Activated CD4-positive, alpha-beta memory T cell treated with anti-CD3 and anti-CD28 coated beads for 36 hours (primary cell): Measurements from ENCODE around the gene CXCL1. TPM values are rescaled to one million over a fixed set of nuclear protein-coding genes. Genes with fewer than 3 reads are reported as not detected.

ENCODE experiments used
- CTCF ChIA-PET: fragments of 350-600 bp; sonication (Branson Sonifier 250); formaldehyde crosslinking; loops from one replicate; lab custom pipeline; 2021; ENCODE audit warnings: antibody characterized with exemption, inconsistent platforms; lab: Charles Lee
- POLR2A ChIA-PET: fragments of 350-600 bp; sonication (Branson Sonifier 250); formaldehyde crosslinking; loops from one replicate; lab custom pipeline; 2021; ENCODE audit warnings: antibody characterized with exemption; lab: Charles Lee
- DNase-seq: peaks from one replicate; pipeline ENCODE4 v3.0.0-alpha.2; 2020
- H3K27ac Mint-ChIP-seq: one replicate; pipeline ENCODE4 v1.8.0; 2021; ENCODE audit warnings: mixed read lengths
- H3K27me3 Mint-ChIP-seq: one replicate; pipeline ENCODE4 v1.8.0; 2021; ENCODE audit warnings: mixed read lengths
- H3K36me3 Mint-ChIP-seq: one replicate; pipeline ENCODE4 v1.8.0; 2021; ENCODE audit warnings: mixed read lengths
- H3K4me1 Mint-ChIP-seq: one replicate; pipeline ENCODE4 v1.8.0; 2021; ENCODE audit warnings: low read depth, mixed read lengths
- H3K4me3 Mint-ChIP-seq: one replicate; pipeline ENCODE4 v1.8.0; 2021; ENCODE audit warnings: mild to moderate bottlenecking, mixed read lengths
- H3K9me3 Mint-ChIP-seq: one replicate; pipeline ENCODE4 v1.8.0; 2021; ENCODE audit warnings: mixed read lengths
- intact Hi-C: fragments of 100-400 bp; cut with micrococcal nuclease; formaldehyde crosslinking; loops from one replicate; pipeline ENCODE4 v1.15.1; 2023
- total RNA-seq, 2 experiments: library from RNA; stranded (reverse); gene quantifications; one replicate each; pipeline ENCODE4 v1.2.3, GENCODE V29; 2021

Gene CXCL1
- total RNA-seq, 2 experiments from 2014 or later, result not detected

GRCh38 chr4:73916172-73916925, 47.2 kb downstream of the CXCL1 start:
- no peaks in the 10 kb centered on the region for H3K36me3 Mint-ChIP-seq
- ChIA-PET POLR2A (no interaction called here), CTCF (no interaction called here)
- H3K27me3 Mint-ChIP-seq, result no peaks in the 10 kb centered on the region
- H3K4me1 Mint-ChIP-seq, result no peaks in the 10 kb centered on the region
- no peak overlapping the region for H3K27ac Mint-ChIP-seq
- no peaks in the 10 kb centered on the region for H3K9me3 Mint-ChIP-seq
- DNase-seq, result no peak
- intact Hi-C loops, result no loop called here
- no peak overlapping the region for H3K4me3 Mint-ChIP-seq

- POLR2A ChIA-PET, result no interaction called here
- no peaks in the 10 kb centered on the region for H3K36me3 Mint-ChIP-seq
- intact Hi-C loops, result no loop called here
Measured at GRCh38 chr4:73917081-73917501, 47.9 kb downstream of the CXCL1 start.

GRCh38 chr4:73918058-73918457, 48.9 kb downstream of the CXCL1 start:
- H3K4me1 Mint-ChIP-seq, result no peaks in the 10 kb centered on the region
- H3K9me3 Mint-ChIP-seq, result no peaks in the 10 kb centered on the region
- no peak overlapping the region for H3K27ac Mint-ChIP-seq
- POLR2A ChIA-PET, result no interaction called here
- no peak for DNase-seq
- H3K36me3 Mint-ChIP-seq, result no peaks in the 10 kb centered on the region
- no peak overlapping the region for H3K4me3 Mint-ChIP-seq
- CTCF ChIA-PET, result no interaction called here
- intact Hi-C loops, result no loop called here
- H3K27me3 Mint-ChIP-seq, result no peaks in the 10 kb centered on the region

More at GRCh38 chr4:73917081-73917501, 47.9 kb downstream of the CXCL1 start:
- CTCF ChIA-PET, result no interaction called here
- Mint-ChIP-seq H3K4me1 (no peaks in the 10 kb centered on the region), H3K4me3 (no peak overlapping the region), H3K27ac (no peak overlapping the region), H3K27me3 (no peaks in the 10 kb centered on the region), H3K9me3 (no peaks in the 10 kb centered on the region)
- DNase-seq, result no peak

- no peaks in the 10 kb centered on the region for H3K27me3 Mint-ChIP-seq
- H3K27ac Mint-ChIP-seq, result no peak overlapping the region
- intact Hi-C loops, result no loop called here
- POLR2A ChIA-PET, result interaction anchor here (0.6 kb wide), 1 partner anchor 18 kb away, joined by 3 read pairs; no protein-coding TSS in a partner anchor
- H3K9me3 Mint-ChIP-seq, result no peaks in the 10 kb centered on the region
- H3K4me3 Mint-ChIP-seq, result no peak overlapping the region
- H3K4me1 Mint-ChIP-seq, result no peaks in the 10 kb centered on the region
- no peak for DNase-seq
- no peaks in the 10 kb centered on the region for H3K36me3 Mint-ChIP-seq
- CTCF ChIA-PET, result no interaction called here
Measured at GRCh38 chr4:73919691-73920090, 50.5 kb downstream of the CXCL1 start.

Other genes with a start within 250 kb of the CXCL1 start
- gene RASSF6, start 249.0 kb upstream of the CXCL1 start, total RNA-seq, result not detected
- under 1 TPM; 0.56 to 0.81 TPM for gene CXCL8, start 128.8 kb upstream of the CXCL1 start, total RNA-seq
- not detected for gene CXCL6, start 32.7 kb upstream of the CXCL1 start, total RNA-seq
- gene PF4V1, start 16.1 kb upstream of the CXCL1 start, total RNA-seq, result not detected
- gene PF4, start 112.6 kb downstream of the CXCL1 start, total RNA-seq, result not detected
- not detected for gene PPBP, start 118.8 kb downstream of the CXCL1 start, total RNA-seq
- not detected for gene CXCL5, start 129.3 kb downstream of the CXCL1 start, total RNA-seq
- not detected for gene CXCL3, start 169.3 kb downstream of the CXCL1 start, total RNA-seq
- not detected for gene CXCL2, start 229.8 kb downstream of the CXCL1 start, total RNA-seq